Vagina (tissue), 2 donors: ENCODE measurements around the gene C10orf95. TPM values are rescaled to one million over a fixed set of nuclear protein-coding genes. Genes with fewer than 3 reads are reported as not detected.

ENCODE experiments used
- DNase-seq, 2 donors: peaks; one replicate each; pipeline ENCODE4 v3.0.0-alpha.2; 2017; ENCODE audit errors: extremely low spot score in 2 of 2
- H3K27ac ChIP-seq: fragments of 200-600 bp; sonication (generic); one replicate; pipeline ENCODE4 v1.5.1; 2019
- H3K27me3 ChIP-seq: fragments of 200-600 bp; sonication (generic); one replicate; pipeline ENCODE4 v1.5.1; 2019
- H3K36me3 ChIP-seq, 2 donors: fragments of 200-600 bp; sonication (generic); one replicate each; pipeline ENCODE4 v1.5.1; 2017 to 2019
- H3K4me1 ChIP-seq: fragments of 200-600 bp; sonication (generic); one replicate; pipeline ENCODE4 v1.5.1; 2019
- H3K4me3 ChIP-seq, 2 donors: fragments of 200-600 bp; sonication (generic); 1 replicate in 1 of 2; 2 replicates in 1 of 2; pipeline ENCODE4 v1.5.1; 2016 to 2019
- H3K9me3 ChIP-seq: fragments of 200-600 bp; sonication (generic); one replicate; pipeline ENCODE4 v1.5.1; 2019
- POLR2A ChIP-seq, 2 donors: fragments of 450-650 bp; IDR thresholded peaks; one replicate each; pipeline ENCODE4 v1.6.1; 2017; ENCODE audit warnings: antibody characterized with exemption in 2 of 2, mild to moderate bottlenecking in 2 of 2, moderate library complexity in 2 of 2
- POLR2AphosphoS5 ChIP-seq, 2 donors: sonication (generic); formaldehyde crosslinking; IDR thresholded peaks; one replicate each; pipeline ENCODE4 v1.9.0; 2017; ENCODE audit warnings: antibody characterized with exemption in 2 of 2, mild to moderate bottlenecking in 2 of 2, low read depth in 1 of 2; ENCODE audit not compliant: insufficient read depth in 1 of 2
- intact Hi-C: fragments of 100-400 bp; cut with DNase I; formaldehyde crosslinking; loops from one replicate; pipeline ENCODE4 v1.15.1; 2023
- total RNA-seq: library from RNA; depleted of rRNA; stranded (reverse); fragments of >200 nt; gene quantifications from one replicate; pipeline ENCODE4 v1.2.3, GENCODE V29; 2016
- TF ChIP-seq, protein P1 (sequence below), 3 experiments: fragments of 450-650 bp in 2 of 3; fragments of 200-600 bp in 1 of 3; sonication (generic) in 1 of 3; IDR thresholded peaks; one replicate each; pipeline ENCODE4 v1.5.1; 2017 to 2019; ENCODE audit warnings: antibody characterized with exemption in 3 of 3, mild to moderate bottlenecking in 2 of 3, moderate library complexity in 2 of 3

Gene C10orf95
- total RNA-seq, 1 donor from 2014 or later: not detected

DNA sequence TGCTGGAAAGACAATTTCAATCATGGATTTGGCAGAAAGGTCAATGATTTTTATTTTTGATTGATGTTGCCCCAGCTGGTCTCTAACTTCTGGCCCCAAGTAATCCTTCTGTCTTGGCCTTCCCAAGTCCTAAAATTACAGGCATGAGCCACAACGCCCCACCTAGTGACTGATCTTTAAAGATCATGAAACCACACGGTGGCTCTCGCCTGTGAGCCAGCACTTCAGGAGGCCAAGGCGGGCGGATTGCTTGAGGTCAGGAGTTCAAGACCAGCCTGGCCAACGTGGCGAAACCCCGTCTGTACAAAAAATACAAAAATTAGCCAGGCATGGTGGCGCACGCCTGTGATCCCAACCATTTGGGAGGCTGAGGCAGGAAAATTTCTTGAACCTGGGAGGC, 12.6 kb upstream of the C10orf95 start:
- H3K36me3 ChIP-seq: no peaks in the 10 kb centered on the region

DNA sequence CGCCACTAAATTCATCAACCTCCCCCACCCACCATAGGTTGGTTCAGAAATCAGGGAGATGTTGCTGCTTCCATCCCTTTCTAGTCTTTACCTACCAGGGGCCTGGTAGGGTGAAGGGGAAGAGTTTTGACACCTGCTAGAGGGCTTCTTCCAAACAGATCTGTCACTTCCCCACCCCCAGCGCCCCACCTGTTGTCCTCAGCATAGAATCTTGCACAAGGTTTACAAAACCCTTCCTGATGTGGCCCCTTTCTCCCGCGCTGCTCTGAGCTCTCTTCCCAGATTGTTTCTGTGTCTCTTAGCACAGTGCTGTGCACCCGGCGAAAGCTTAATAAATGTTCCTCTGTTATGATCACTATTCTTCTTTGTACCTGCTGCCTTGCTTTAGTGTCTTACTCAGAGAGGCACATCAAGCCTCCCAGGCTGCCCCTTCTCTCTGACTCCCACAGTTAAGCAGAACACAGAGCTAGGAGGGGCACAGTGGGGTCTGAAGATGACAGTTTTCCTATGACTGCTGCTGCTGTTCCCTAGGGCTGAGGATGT, 11.2 kb upstream of the C10orf95 start:
- TF ChIP-seq POLR2A (IDR thresholded peaks at IDR 0.05): no peak
- H3K36me3 ChIP-seq: no peaks in the 10 kb centered on the region
- intact Hi-C loops: no loop called here
- no peak for DNase-seq
- no peaks in the 10 kb centered on the region for H3K27me3 ChIP-seq
- H3K27ac ChIP-seq: no peak overlapping the region
- H3K4me1 ChIP-seq: peaks cover 7% of the 10 kb centered on the region
- H3K9me3 ChIP-seq: no peaks in the 10 kb centered on the region
- no peak overlapping the region for H3K4me3 ChIP-seq

More for the DNA sequence above, 12.6 kb upstream of the C10orf95 start:
- Histone ChIP-seq H3K9me3 (no peaks in the 10 kb centered on the region), H3K4me1 (peaks cover 7% of the 10 kb centered on the region), H3K27me3 (no peaks in the 10 kb centered on the region), H3K27ac (no peak overlapping the region), H3K4me3 (no peak overlapping the region)
- TF ChIP-seq, protein P1, sequence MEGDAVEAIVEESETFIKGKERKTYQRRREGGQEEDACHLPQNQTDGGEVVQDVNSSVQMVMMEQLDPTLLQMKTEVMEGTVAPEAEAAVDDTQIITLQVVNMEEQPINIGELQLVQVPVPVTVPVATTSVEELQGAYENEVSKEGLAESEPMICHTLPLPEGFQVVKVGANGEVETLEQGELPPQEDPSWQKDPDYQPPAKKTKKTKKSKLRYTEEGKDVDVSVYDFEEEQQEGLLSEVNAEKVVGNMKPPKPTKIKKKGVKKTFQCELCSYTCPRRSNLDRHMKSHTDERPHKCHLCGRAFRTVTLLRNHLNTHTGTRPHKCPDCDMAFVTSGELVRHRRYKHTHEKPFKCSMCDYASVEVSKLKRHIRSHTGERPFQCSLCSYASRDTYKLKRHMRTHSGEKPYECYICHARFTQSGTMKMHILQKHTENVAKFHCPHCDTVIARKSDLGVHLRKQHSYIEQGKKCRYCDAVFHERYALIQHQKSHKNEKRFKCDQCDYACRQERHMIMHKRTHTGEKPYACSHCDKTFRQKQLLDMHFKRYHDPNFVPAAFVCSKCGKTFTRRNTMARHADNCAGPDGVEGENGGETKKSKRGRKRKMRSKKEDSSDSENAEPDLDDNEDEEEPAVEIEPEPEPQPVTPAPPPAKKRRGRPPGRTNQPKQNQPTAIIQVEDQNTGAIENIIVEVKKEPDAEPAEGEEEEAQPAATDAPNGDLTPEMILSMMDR (IDR thresholded peaks at IDR 0.05): no peak
- TF ChIP-seq POLR2AphosphoS5 (IDR thresholded peaks at IDR 0.05; ENCODE audit: insufficient read depth in 1 of 2, low read depth in 1 of 2) (no peak), POLR2A (IDR thresholded peaks at IDR 0.05) (no peak)
- intact Hi-C loops: no loop called here
- no peak for DNase-seq

DNA sequence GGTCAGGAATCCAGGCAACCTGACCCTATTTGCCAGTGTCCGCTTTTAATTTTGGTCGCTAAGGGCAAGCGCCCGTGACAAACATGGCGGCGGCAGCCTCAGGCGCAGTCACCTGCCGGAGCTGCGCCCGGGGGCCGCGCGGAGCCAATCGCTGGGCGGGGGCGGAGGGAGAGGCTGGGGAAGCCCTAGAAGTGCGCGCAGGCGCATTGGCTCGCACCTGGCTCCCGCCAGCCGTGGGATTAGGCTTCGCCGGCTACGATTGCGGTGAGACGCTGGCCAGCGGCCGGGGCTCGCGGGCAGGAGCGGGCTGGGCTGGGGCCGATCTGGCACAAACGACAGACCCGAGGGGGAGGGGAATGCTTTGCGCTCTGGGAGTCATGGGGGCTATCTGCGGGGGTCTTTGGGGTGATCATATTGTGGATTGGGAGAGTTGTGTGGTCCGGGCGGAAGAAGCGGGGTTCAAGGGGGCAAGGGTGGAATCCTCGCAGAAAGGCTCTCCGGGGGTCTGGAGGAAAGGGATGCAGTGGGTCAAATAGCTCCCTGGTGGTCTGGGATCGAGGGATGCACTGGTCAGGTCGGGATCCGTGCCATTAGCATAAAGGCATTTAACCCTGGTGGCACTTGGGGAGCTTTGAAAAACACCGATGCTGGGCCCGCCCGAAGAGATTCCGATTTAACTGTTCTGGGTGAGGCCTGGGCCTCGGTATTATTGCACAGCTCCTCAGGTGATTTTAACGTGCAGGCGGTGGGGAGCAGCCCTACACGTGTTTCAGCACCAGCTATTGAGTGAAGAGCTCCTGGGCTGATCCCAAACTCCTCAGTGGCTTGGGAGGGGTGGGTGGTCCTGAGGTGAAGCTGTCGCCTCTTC, 10.1 kb upstream of the C10orf95 start:
- no peaks in the 10 kb centered on the region for H3K9me3 ChIP-seq
- H3K27me3 ChIP-seq: no peaks in the 10 kb centered on the region
- DNase-seq: no peak
- TF ChIP-seq, protein P1 (IDR thresholded peaks at IDR 0.05): no peak
- TF ChIP-seq POLR2AphosphoS5 (IDR thresholded peaks at IDR 0.05; ENCODE audit: insufficient read depth in 1 of 2, low read depth in 1 of 2) (peak; percentile 62 to 90), POLR2A (IDR thresholded peaks at IDR 0.05) (no peak)
- peak overlapping the region; percentile 40 for H3K27ac ChIP-seq
- H3K36me3 ChIP-seq: no peaks in the 10 kb centered on the region
- peaks cover 7% of the 10 kb centered on the region for H3K4me1 ChIP-seq
- intact Hi-C loops: no loop called here
- peak overlapping the region; percentile 47 to 66 for H3K4me3 ChIP-seq

- Histone ChIP-seq H3K27me3 (no peaks in the 10 kb centered on the region), H3K27ac (no peak overlapping the region), H3K9me3 (no peaks in the 10 kb centered on the region), H3K4me1 (peaks cover 7% of the 10 kb centered on the region), H3K36me3 (no peaks in the 10 kb centered on the region), H3K4me3 (peak overlapping the region; percentile 47 to 66)
- TF ChIP-seq POLR2A (IDR thresholded peaks at IDR 0.05) (no peak), POLR2AphosphoS5 (IDR thresholded peaks at IDR 0.05; ENCODE audit: insufficient read depth in 1 of 2, low read depth in 1 of 2) (no peak)
- TF ChIP-seq, protein P1 (IDR thresholded peaks at IDR 0.05): no peak
- no peak for DNase-seq
- intact Hi-C loops: no loop called here
These were observed 9.5 kb upstream of the C10orf95 start for GRCh38 chr10:102460836-102461186.

GRCh38 chr10:102458656-102459055, 7.3 kb upstream of the C10orf95 start:
- no peak overlapping the region for H3K27ac ChIP-seq
- TF ChIP-seq, protein P1 (IDR thresholded peaks at IDR 0.05): no peak
- TF ChIP-seq POLR2A (IDR thresholded peaks at IDR 0.05): no peak
- no peak overlapping the region for H3K4me3 ChIP-seq
- no peaks in the 10 kb centered on the region for H3K9me3 ChIP-seq
- intact Hi-C loops: no loop called here
- H3K27me3 ChIP-seq: no peaks in the 10 kb centered on the region
- peaks cover 7% of the 10 kb centered on the region for H3K4me1 ChIP-seq
- H3K36me3 ChIP-seq: no peaks in the 10 kb centered on the region
- DNase-seq: no peak
